ENCODE data around the gene ERGIC1. TPM values are rescaled to one million over a fixed set of nuclear protein-coding genes. Genes with fewer than 3 reads are reported as not detected.
"Not testable (repeated sequence)": the region's sequence is repeated elsewhere in the genome, so short reads cannot be mapped to it uniquely, and the experiment has no call there.

Gene ERGIC1
- polyA plus RNA-seq, 1 donor from 2014 or later = 59.1 TPM

GRCh38 chr5:172895549-172895948 is 61.5 kb downstream of the ERGIC1 start:
- TF ChIP-seq REST (IDR thresholded peaks at IDR 0.05; ENCODE audit: borderline replicate concordance) = no peak
- TF ChIP-seq TAF1 (IDR thresholded peaks at IDR 0.05; ENCODE audit: low read depth) = no peak
- no peak for TF ChIP-seq EZH2 (IDR thresholded peaks at IDR 0.05; ENCODE audit: borderline replicate concordance, insufficient read depth, low read length, poor library complexity, severe bottlenecking)
- TF ChIP-seq CTCF (IDR thresholded peaks at IDR 0.05; ENCODE audit: poor library complexity, severe bottlenecking) = no peak
- no peak for TF ChIP-seq MXI1 (conservative IDR thresholded peaks at IDR 0.05; ENCODE audit: poor library complexity, severe bottlenecking)
- TF ChIP-seq EP300 (conservative IDR thresholded peaks at IDR 0.05; ENCODE audit: poor library complexity, severe bottlenecking) = no peak
- TF ChIP-seq POLR2AphosphoS5 (IDR thresholded peaks at IDR 0.05) = no peak
- no peak for TF ChIP-seq RAD21 (conservative IDR thresholded peaks at IDR 0.05)
- no peak for TF ChIP-seq SMC3 (conservative IDR thresholded peaks at IDR 0.05; ENCODE audit: poor library complexity)
- Histone ChIP-seq H3K27me3 (ENCODE audit: insufficient read depth, low read depth, low read length) (no peaks in the 10 kb centered on the region), H3K9ac (ENCODE audit: low read length) (no peak overlapping the region), H3K27ac (ENCODE audit: low read length) (no peak overlapping the region), H3F3A (ENCODE audit: insufficient read depth, low read length, poor library complexity, severe bottlenecking) (no peaks in the 10 kb centered on the region), H3K79me2 (replicated peaks; ENCODE audit: insufficient read depth, low read length) (no peaks in the 10 kb centered on the region), H2AFZ (ENCODE audit: low read depth, low read length) (no peak overlapping the region), H3K36me3 (ENCODE audit: insufficient read depth, low read length) (no peaks in the 10 kb centered on the region), H3K9me2 (ENCODE audit: insufficient read depth, low read length) (no peaks in the 10 kb centered on the region), H4K20me1 (ENCODE audit: insufficient read depth) (no peaks in the 10 kb centered on the region), H3K4me3 (ENCODE audit: low read length) (no peak overlapping the region), H3K4me2 (ENCODE audit: low read length) (no peak overlapping the region), H3K9me3 (ENCODE audit: low read length) (no peaks in the 10 kb centered on the region)

- no peaks in the 10 kb centered on the region for H3K9me3 ChIP-seq (ENCODE audit: low read length)
- TF ChIP-seq POLR2AphosphoS5 (IDR thresholded peaks at IDR 0.05) = no peak
- TF ChIP-seq EP300 (conservative IDR thresholded peaks at IDR 0.05; ENCODE audit: poor library complexity, severe bottlenecking) = no peak
- TF ChIP-seq REST (IDR thresholded peaks at IDR 0.05; ENCODE audit: borderline replicate concordance) = no peak
- no peak for TF ChIP-seq EZH2 (IDR thresholded peaks at IDR 0.05; ENCODE audit: borderline replicate concordance, insufficient read depth, low read length, poor library complexity, severe bottlenecking)
- no peak for TF ChIP-seq MXI1 (conservative IDR thresholded peaks at IDR 0.05; ENCODE audit: poor library complexity, severe bottlenecking)
- TF ChIP-seq RAD21 (conservative IDR thresholded peaks at IDR 0.05) = no peak
- no peak for TF ChIP-seq CTCF (IDR thresholded peaks at IDR 0.05; ENCODE audit: poor library complexity, severe bottlenecking)
- TF ChIP-seq TAF1 (IDR thresholded peaks at IDR 0.05; ENCODE audit: low read depth) = no peak
- no peak for TF ChIP-seq SMC3 (conservative IDR thresholded peaks at IDR 0.05; ENCODE audit: poor library complexity)
- no peak overlapping the region for H3K27ac ChIP-seq (ENCODE audit: low read length)
- H3K27me3 ChIP-seq (ENCODE audit: insufficient read depth, low read depth, low read length) = no peaks in the 10 kb centered on the region
- H3K4me3 ChIP-seq (ENCODE audit: low read length) = no peak overlapping the region
- H3K4me2 ChIP-seq (ENCODE audit: low read length) = no peak overlapping the region
- no peaks in the 10 kb centered on the region for H3K79me2 ChIP-seq (replicated peaks; ENCODE audit: insufficient read depth, low read length)
- H2AFZ ChIP-seq (ENCODE audit: low read depth, low read length) = no peak overlapping the region
- H3K9ac ChIP-seq (ENCODE audit: low read length) = no peak overlapping the region
- H4K20me1 ChIP-seq (ENCODE audit: insufficient read depth) = no peaks in the 10 kb centered on the region
- no peaks in the 10 kb centered on the region for H3F3A ChIP-seq (ENCODE audit: insufficient read depth, low read length, poor library complexity, severe bottlenecking)
- H3K9me2 ChIP-seq (ENCODE audit: insufficient read depth, low read length) = no peaks in the 10 kb centered on the region
- no peaks in the 10 kb centered on the region for H3K36me3 ChIP-seq (ENCODE audit: insufficient read depth, low read length)
Measured at GRCh38 chr5:172896465-172896864, 62.4 kb downstream of the ERGIC1 start.

GRCh38 chr5:172897067-172897466 is 63.0 kb downstream of the ERGIC1 start:
- not testable (repeated sequence) for H3K27ac ChIP-seq (ENCODE audit: low read length); H2AFZ ChIP-seq (ENCODE audit: low read depth, low read length); H3F3A ChIP-seq (ENCODE audit: insufficient read depth, low read length, poor library complexity, severe bottlenecking); H3K9me2 ChIP-seq (ENCODE audit: insufficient read depth, low read length); H3K4me3 ChIP-seq (ENCODE audit: low read length); H3K79me2 ChIP-seq (replicated peaks; ENCODE audit: insufficient read depth, low read length); H3K9me3 ChIP-seq (ENCODE audit: low read length); H3K4me2 ChIP-seq (ENCODE audit: low read length); H4K20me1 ChIP-seq (ENCODE audit: insufficient read depth); H3K9ac ChIP-seq (ENCODE audit: low read length); H3K36me3 ChIP-seq (ENCODE audit: insufficient read depth, low read length); H3K27me3 ChIP-seq (ENCODE audit: insufficient read depth, low read depth, low read length)
